ENCODE measurements around the gene BRME1. TPM values are rescaled to one million over a fixed set of nuclear protein-coding genes. Genes with fewer than 3 reads are reported as not detected.

The BRME1 gene
- total RNA-seq, result 1 to 10 TPM in 6 of 7 donors, under 1 TPM in 1; 0.97 to 3.5 (median 2.1) TPM
- 1 to 10 TPM; 1.3 to 3.8 (median 2.7) TPM for polyA plus RNA-seq
- long read RNA-seq, donor 1, partial matches to known transcripts, result 0 of 2 reads
- long read RNA-seq, donor 1, other reads (novel, unspliced or antisense), result 0 of 2 reads
- long read RNA-seq, donor 2, partial matches to known transcripts, result 7 of 8 reads
- long read RNA-seq, donor 2, other reads (novel, unspliced or antisense), result 0 of 8 reads

DNA sequence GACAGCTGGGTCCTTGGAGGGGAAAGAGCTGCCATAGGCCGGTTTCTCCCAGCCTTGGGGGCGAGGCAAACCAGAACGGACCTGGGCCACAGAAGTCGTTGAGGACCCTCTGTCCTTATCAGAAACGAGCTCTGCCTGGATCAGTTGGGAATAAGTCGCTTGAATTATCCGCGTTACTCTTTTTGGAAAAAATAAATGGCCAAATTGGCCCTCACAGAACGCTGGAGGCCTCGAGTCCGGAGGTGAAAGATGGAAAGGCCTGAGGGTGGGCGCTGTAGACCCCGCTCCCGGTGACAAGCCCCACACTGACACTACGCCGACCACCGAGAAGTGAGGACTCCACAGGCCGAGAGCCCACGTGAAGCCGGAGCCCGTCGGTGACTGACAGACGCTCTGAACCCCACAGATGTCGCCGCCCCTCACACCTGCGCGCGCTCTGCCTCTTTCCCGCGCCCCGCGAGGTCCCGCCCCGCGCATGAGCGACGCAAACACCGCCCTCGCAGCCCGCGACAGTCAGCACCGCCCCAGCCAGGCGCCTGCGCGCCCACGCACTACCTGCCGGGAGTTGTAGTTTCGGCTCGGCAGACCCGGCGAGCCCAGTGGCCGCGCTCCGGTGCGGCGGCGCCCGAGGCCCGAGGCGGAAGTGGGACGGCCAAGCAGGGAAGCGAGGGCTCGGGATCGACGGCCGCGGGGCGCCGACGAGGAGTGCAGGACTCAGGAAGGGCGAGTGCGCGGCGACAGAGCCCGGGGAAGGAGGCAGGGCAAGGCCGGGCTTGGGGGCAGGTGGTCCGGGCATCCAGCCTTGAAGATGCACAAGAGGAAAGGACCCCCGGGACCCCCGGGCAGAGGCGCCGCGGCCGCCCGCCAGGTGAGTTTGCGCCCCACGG is at the start of gene BRME1, which contains the start of gene CC2D1A:
TSS of gene BRME1 (minus strand) at position 484 of the 887 bp plus-strand sequence. CDS start 1,225 bp downstream, outside the sequence.
TSS of gene CC2D1A (plus strand) at position 568 of the 887 bp plus-strand sequence. CDS start at position 809, 241 bp downstream.
- 8 to 13% (median 9%) methylated on average over 51 to 86 of the region's 86 CpGs for WGBS, 5 donors
- Histone ChIP-seq H3K4me1 (peaks cover 6 to 46% (median 20%) of the 10 kb centered on the region in 6 donors), H3K27me3 (replicated peaks in 1 of 7) (no peaks in the 10 kb centered on the region), H3K27ac (peak within 1 kb of the TSS; percentile 61 to 90 (median 82)), H3K36me3 (peaks cover 0 to 19% (median 2%) of the 10 kb centered on the region in 6 donors), H3K9me3 (no peaks in the 10 kb centered on the region), H3K4me3 (peak within 1 kb of the TSS; percentile 67 to 90 (median 82))
- intact Hi-C loops (cut with DNase I; ENCODE audit: low total_unique reads), result no loop called here
- peak; percentile 99 for DNase-seq
- peak; percentile 90 to 93 (median 91) for TF ChIP-seq POLR2AphosphoS5 (IDR thresholded peaks at IDR 0.05)
- TF ChIP-seq POLR2A (IDR thresholded peaks at IDR 0.05), result no peak
- TF ChIP-seq CTCF (IDR thresholded peaks at IDR 0.05 in 8 of 11, conservative IDR thresholded peaks at IDR 0.05 in 3 of 11), result peak in 2 of 11 experiments; percentile 5 to 41

DNA sequence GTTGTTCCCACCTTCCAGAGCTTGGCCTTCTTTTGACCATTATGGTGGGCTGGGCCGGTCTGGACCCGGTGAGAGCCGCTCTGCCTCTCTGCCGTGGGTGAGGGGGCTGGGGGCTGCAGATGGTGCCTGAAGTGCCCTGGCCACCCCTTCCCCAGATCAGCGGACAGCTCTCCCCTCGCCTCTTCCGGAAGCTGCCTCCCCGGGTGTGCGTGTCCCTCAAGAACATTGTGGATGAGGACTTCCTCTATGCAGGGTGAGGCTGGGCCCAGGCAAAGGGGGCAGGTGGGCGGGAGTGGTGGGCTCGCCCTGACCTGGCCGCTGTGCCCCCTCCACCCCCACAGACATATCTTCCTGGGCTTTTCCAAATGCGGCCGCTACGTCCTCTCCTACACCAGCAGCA is 48.3 kb upstream of the BRME1 start:
- Histone ChIP-seq H3K9me3 (no peaks in the 10 kb centered on the region), H3K36me3 (peaks cover 4 to 53% (median 46%) of the 10 kb centered on the region in 6 donors), H3K4me1 (peaks cover 15 to 32% (median 22%) of the 10 kb centered on the region in 6 donors), H3K27ac (no peak overlapping the region), H3K27me3 (replicated peaks in 1 of 7) (no peaks in the 10 kb centered on the region), H3K4me3 (peak overlapping the region in 1 of 8 donors; percentile 93)
- WGBS, 5 donors, result 88 to 93% (median 92%) methylated on average over 12 to 15 of the region's 15 CpGs
- TF ChIP-seq CTCF (IDR thresholded peaks at IDR 0.05 in 8 of 11, conservative IDR thresholded peaks at IDR 0.05 in 3 of 11) (no peak), POLR2A (IDR thresholded peaks at IDR 0.05) (no peak), POLR2AphosphoS5 (IDR thresholded peaks at IDR 0.05) (no peak)
- no peak for DNase-seq
- intact Hi-C loops (cut with DNase I; ENCODE audit: low total_unique reads), result loop anchor here (10.0 kb wide), 1 partner anchor 81 kb away; the partner anchor contains the start of gene IL27RA

GRCh38 chr19:13952931-13953531 is 47.1 kb upstream of the BRME1 start:
- no peak for TF ChIP-seq POLR2A (IDR thresholded peaks at IDR 0.05)
- no peak for TF ChIP-seq CTCF (IDR thresholded peaks at IDR 0.05 in 8 of 11, conservative IDR thresholded peaks at IDR 0.05 in 3 of 11)
- no peak for TF ChIP-seq POLR2AphosphoS5 (IDR thresholded peaks at IDR 0.05)
- Histone ChIP-seq H3K4me3 (peak overlapping the region; percentile 70 to 93 (median 78)), H3K36me3 (peaks cover 4 to 41% (median 36%) of the 10 kb centered on the region in 6 donors), H3K27me3 (replicated peaks in 1 of 7) (no peaks in the 10 kb centered on the region), H3K27ac (peak overlapping the region in 6 of 8 donors; percentile 82 to 94 (median 92)), H3K4me1 (peaks cover 15 to 32% (median 22%) of the 10 kb centered on the region in 6 donors), H3K9me3 (no peaks in the 10 kb centered on the region)
- intact Hi-C loops (cut with DNase I; ENCODE audit: low total_unique reads), result loop anchor here (10.0 kb wide), 1 partner anchor 82 kb away; the partner anchor contains the start of gene IL27RA
- WGBS, 5 donors, result 6 to 16% (median 10%) methylated on average over 11 to 13 of the region's 13 CpGs
- no peak for DNase-seq
